ENCODE measurements around the gene KEAP1. TPM values are rescaled to one million over a fixed set of nuclear protein-coding genes. Genes with fewer than 3 reads are reported as not detected.

KEAP1 gene
- total and polyA plus RNA-seq, 2 experiments from 2014 or later = 70.5 to 85.5 TPM

GRCh38 chr19:10516064-10516385, 12.9 kb upstream of the KEAP1 start:
- TF ChIP-seq, protein P1, sequence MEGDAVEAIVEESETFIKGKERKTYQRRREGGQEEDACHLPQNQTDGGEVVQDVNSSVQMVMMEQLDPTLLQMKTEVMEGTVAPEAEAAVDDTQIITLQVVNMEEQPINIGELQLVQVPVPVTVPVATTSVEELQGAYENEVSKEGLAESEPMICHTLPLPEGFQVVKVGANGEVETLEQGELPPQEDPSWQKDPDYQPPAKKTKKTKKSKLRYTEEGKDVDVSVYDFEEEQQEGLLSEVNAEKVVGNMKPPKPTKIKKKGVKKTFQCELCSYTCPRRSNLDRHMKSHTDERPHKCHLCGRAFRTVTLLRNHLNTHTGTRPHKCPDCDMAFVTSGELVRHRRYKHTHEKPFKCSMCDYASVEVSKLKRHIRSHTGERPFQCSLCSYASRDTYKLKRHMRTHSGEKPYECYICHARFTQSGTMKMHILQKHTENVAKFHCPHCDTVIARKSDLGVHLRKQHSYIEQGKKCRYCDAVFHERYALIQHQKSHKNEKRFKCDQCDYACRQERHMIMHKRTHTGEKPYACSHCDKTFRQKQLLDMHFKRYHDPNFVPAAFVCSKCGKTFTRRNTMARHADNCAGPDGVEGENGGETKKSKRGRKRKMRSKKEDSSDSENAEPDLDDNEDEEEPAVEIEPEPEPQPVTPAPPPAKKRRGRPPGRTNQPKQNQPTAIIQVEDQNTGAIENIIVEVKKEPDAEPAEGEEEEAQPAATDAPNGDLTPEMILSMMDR (IDR thresholded peaks at IDR 0.05; ENCODE audit: low read depth, low read length) = no peak
- no peaks in the 10 kb centered on the region for H3K9me3 ChIP-seq (ENCODE audit: low read depth)
- no peak overlapping the region for H3K27ac ChIP-seq
- H3K4me1 ChIP-seq (ENCODE audit: low read depth) = no peaks in the 10 kb centered on the region
- no peaks in the 10 kb centered on the region for H3K36me3 ChIP-seq
- H3K4me3 ChIP-seq = no peak overlapping the region
- DNase-seq (ENCODE audit: low read depth in 1 of 2, low spot score in 1 of 2) = no peak
- H3K27me3 ChIP-seq = peaks cover 73% of the 10 kb centered on the region

GRCh38 chr19:10514211-10515145, 11.3 kb upstream of the KEAP1 start:
- TF ChIP-seq, protein P1 (IDR thresholded peaks at IDR 0.05; ENCODE audit: low read depth, low read length) = no peak
- no peak overlapping the region for H3K27ac ChIP-seq
- DNase-seq (ENCODE audit: low read depth in 1 of 2, low spot score in 1 of 2) = peak in 1 of 2 donors; percentile 23
- H3K9me3 ChIP-seq (ENCODE audit: low read depth) = no peaks in the 10 kb centered on the region
- H3K4me3 ChIP-seq = peak overlapping the region; percentile 8
- H3K36me3 ChIP-seq = no peaks in the 10 kb centered on the region
- H3K4me1 ChIP-seq (ENCODE audit: low read depth) = peaks cover 7% of the 10 kb centered on the region
- peaks cover 73% of the 10 kb centered on the region for H3K27me3 ChIP-seq

DNA sequence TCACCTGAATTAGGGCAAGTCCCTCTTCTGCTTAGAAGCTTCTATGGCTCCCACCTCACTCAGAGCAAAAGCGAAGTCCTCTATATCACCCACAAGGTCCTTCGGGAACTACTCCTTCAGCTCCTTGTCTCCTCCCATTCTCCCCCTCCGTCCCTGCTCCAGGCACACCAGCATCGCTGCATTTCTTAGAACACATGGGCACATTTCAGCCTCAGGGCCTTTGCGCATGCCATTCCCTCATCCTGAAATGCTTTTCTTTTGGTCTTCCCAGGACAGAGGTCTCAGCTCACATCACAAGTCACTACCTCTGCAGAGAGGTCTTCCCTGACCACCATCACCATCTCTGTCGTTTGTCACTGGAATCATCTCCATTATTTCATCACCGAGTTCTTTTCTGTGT, 10.1 kb upstream of the KEAP1 start:
- TF ChIP-seq, protein P1 (IDR thresholded peaks at IDR 0.05; ENCODE audit: low read depth, low read length) = no peak
- Histone ChIP-seq H3K4me3 (no peak overlapping the region), H3K9me3 (ENCODE audit: low read depth) (no peaks in the 10 kb centered on the region), H3K27ac (no peak overlapping the region), H3K4me1 (ENCODE audit: low read depth) (peaks cover 7% of the 10 kb centered on the region), H3K27me3 (peaks cover 62% of the 10 kb centered on the region), H3K36me3 (no peaks in the 10 kb centered on the region)
- no peak for DNase-seq (ENCODE audit: low read depth in 1 of 2, low spot score in 1 of 2)

DNA sequence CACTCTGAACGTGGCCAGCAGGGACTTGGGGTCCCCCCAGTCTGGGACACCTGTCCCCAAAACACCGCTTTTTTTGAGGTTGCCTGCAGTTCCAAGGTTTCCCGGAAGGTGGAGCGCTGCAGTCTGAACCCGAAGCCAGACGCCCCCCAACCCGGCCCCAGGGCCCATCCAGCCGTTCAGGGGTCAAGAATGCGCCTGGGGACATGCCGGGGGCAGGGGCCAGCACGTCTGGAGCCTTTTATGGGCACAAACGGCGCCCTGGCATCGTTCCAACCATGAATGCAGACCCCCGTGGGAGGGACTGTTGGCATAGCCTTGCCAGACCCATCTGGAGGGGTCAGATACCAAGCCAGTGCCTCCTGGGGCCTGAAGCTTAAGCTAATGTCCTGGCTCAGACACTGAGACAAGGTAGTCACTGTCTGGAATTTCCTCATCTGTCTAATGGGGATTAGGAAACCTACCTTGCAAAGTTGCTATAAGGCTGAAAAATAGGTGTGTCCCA, 7.2 kb upstream of the KEAP1 start:
- peaks cover 35% of the 10 kb centered on the region for H3K27me3 ChIP-seq
- H3K4me1 ChIP-seq (ENCODE audit: low read depth) = peaks cover 7% of the 10 kb centered on the region
- TF ChIP-seq, protein P1 (IDR thresholded peaks at IDR 0.05; ENCODE audit: low read depth, low read length) = peak; percentile 73
- no peak overlapping the region for H3K4me3 ChIP-seq
- no peaks in the 10 kb centered on the region for H3K9me3 ChIP-seq (ENCODE audit: low read depth)
- H3K36me3 ChIP-seq = no peaks in the 10 kb centered on the region
- no peak overlapping the region for H3K27ac ChIP-seq
- DNase-seq (ENCODE audit: low read depth in 1 of 2, low spot score in 1 of 2) = peak in 1 of 2 donors; percentile 69

DNA sequence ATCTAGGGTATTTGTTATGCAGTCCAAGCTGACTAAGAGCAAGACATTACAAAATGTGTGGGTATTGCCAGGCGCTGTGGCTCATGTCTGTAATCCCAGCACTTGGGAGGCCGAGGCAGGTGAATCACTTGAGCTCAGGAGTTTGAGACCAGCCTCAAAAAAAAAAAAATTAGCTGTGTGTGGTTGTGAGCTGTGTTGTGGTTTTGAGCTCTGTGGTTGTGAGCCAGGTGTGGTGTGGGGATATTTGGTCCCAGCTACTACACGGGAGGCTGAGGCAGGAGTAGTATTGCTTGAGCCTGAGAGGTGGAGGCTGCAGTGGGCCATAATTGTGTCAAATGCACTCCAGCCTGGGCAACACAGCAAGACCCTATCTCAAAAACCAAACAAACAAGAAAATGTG, 5.6 kb upstream of the KEAP1 start:
- DNase-seq (ENCODE audit: low read depth in 1 of 2, low spot score in 1 of 2) = no peak
- TF ChIP-seq, protein P1 (IDR thresholded peaks at IDR 0.05; ENCODE audit: low read depth, low read length) = no peak
- H3K27me3 ChIP-seq = peaks cover 19% of the 10 kb centered on the region
- no peaks in the 10 kb centered on the region for H3K9me3 ChIP-seq (ENCODE audit: low read depth)
- H3K4me3 ChIP-seq = no peak overlapping the region
- no peaks in the 10 kb centered on the region for H3K36me3 ChIP-seq
- peaks cover 7% of the 10 kb centered on the region for H3K4me1 ChIP-seq (ENCODE audit: low read depth)
- no peak overlapping the region for H3K27ac ChIP-seq
